Measurements from ENCODE around the gene PGC.
A peak's percentile ranks its signal among the peaks of the same experiment; 100 is the strongest.

Gene PGC

DNA sequence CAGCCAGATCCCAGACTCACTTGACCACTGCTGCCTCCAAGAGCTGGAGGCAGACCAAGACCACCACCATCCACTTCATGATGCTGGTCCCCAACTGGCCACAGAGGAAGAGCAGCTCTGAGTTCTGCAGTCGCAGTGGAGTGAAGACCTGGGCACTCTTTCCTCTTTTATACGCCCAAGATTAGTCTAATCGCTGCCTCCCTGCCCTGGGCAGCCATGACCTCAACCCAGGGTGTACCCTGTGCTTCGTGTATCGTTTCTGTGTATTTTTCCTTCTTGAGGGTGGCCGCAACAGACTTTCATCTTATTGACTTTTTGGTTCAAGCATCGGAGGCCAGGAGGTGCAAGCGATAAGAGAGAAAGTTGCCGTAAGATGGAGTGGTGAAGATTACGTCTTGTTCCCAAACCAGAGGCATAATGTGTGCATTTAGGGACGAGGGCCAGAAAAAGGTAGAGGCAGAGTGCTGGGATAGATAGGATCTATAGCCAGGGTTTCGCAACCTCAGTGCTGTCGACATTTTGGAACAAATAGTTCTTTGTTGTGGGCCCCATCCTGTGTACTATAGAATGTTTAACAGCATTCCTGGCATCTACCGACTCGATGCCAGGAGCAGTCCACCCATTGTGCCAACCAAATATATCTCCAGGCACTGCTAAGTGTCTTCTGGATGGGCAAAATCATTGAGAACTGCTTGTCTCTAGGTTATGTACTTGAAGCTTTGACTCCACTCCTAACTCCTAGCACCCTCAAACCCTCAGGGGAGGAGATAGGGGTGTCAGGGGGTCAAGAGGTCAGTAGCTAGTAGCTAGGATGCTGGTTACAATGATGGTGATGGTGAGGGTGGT, at the start of gene PGC:
TSS of gene PGC (minus strand) at position 142 of the 846 bp plus-strand sequence. CDS start at position 79, 63 bp downstream.
- no peak for DNase-seq

DNA sequence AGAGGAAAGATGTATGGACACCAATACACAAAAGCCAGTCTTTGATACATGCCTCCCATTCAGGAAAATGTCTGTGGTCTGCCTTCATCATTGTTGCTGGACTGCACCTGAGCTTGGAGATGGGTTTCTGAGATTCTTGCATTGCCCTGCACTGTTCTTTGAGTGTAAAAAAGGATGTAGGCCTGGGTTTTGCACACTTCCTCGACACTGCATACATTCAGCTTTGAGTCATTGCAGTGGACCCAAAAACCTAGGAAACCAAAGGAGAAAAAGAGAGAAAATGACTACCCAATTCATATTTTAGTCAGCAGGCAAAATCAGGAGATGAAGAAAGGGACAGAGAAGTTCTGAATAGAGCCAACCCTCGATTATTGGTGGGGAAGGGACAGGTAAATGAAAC, 49.3 kb upstream of the PGC start:
- DNase-seq = no peak

DNA sequence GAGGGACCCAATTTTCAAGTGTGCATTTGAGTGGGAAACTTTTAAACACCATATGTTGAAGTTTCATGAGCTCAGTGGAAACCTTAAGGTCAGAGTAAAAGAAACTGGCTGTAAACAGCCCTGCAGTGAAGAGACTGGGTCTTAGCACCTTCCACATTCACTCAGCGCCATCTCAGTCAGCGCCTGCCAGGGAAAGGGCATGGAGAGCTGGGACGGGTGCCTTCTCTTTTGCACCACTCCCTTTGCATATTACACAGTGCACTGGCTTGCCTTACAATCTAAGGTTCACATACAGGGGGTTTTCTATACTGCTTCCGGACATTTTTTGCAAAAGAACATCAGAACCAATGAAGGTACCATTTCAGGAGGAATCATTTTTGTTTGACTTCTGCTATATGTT, 44.8 kb upstream of the PGC start:
- DNase-seq = no peak

DNA sequence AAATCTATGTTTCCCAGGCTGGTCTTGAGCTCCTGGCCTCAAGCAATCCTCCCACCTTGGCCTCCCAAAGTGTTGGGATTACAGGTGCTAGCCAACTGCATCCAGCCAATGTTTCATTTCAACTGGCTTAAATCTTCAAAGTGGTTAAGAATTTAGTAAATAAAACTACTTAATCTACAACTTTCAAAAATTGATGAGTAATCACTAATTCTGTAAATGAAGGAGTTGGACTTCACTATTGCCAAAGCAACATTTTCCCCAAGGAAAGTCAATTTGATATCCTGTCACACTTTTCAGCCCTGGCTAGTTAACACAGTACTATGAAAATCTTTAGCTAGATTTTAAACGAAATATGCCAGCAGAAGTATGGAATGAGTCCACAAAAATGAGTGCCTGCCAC, 44.1 kb upstream of the PGC start:
- DNase-seq = no peak

DNA sequence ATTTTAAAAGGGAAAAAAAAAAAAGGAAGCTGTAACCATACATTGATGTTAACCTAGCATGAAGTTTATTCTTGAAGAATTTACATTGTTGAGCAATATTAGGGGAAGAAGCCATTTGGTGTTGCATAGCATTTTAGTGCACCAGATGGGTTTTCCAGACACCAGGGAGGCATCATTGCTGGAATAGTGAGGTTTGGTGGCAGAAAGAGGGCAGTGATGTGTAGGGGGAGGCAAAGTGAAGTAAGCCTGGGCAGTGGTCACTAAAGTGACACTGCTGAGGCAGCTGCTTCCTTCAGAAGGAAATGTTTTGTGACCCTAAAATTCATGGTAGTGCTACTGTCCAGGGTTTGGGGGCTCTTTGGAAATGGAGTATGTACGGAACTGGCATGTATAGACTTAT, 42.8 kb upstream of the PGC start:
- DNase-seq = no peak

DNA sequence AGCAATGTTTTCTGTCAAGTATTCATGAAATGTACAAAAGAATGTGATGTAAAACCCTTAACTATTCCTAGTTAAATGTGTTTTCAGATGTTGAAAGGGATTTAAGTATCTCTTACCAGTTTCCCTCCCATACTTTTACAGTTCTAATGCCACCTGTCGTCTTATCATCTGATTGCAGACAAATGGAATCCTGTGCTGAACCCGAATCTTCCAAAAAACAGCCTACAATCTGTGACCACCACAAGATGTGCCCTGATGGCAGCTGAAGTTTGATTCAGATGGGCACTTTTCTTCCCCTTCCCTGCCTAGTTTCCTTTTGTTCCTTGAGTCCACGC, 42.2 kb upstream of the PGC start:
- no peak for DNase-seq

DNA sequence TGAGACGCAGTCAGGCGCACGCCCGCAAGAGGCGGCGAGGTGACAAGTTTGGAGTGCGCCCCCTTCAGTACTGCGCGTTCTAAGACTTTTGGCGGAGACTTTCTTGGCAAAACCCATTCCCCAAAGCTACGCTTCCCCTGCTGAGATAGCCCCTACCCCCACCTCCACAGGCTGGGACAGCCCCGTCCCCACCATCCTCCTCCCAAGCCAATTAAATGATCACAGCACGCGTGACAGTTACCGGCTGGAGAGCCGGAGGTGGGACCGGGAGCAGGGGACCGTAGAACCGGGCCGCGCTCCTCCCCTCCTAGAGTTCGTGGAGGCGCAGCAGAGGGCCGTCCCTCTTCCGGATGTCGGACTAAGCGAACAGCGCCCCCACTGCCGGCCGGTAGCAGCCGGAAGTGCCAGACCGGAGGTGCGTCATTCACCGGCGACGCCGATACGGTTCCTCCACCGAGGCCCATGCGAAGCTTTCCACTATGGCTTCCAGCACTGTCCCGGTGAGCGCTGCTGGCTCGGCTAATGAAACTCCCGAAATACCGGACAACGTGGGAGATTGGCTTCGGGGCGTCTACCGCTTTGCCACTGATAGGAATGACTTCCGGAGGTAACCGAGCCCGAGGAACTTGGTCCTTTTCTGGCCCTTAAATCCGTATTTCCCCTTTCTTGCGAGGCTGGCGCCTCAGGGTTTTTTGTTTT, 40.2 kb upstream of the PGC start, which contains the start of gene TOMM6:
TSS of gene TOMM6 (plus strand) at position 476 of the 699 bp plus-strand sequence. CDS start at position 480, 4 bp downstream.
- DNase-seq = peak; percentile 75 to 88

DNA sequence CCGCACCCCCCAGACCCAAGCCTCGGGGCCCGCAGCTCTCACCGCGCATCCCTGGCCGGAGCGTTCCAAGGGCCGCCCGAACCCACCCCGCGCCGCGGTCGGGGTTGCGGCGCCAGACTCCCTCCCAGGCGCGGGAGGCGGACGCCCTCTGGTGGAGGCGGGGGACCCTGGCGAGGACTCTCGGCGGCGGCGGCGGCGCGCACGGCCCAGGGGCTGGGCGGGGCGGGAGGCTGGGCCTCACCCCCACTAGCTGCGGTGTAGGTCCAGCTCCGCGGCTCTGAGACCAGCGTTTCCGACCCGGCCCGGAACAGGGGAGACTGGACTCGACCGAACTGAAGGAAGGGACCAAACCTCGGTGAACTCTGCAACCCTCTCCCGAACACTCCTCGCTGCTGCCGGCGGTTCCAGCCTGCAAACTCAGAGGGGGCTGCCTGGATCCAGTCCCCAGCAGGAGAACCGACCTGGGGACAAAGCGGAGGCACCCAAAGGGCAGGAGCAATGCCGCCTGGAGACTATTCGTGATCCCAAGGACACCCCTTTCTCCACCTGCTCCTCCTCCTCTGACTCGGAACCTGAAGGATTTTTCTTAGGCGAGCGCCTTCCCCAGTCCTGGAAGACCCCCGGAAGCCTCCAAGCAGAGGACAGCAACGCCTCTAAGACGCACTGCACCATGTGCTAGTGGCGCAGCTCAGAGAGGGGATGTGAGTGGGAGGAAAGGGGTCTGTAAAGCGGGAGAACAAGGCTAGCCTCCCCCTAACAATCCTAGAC, 39.4 kb upstream of the PGC start:
- peak; percentile 60 to 68 for DNase-seq

DNA sequence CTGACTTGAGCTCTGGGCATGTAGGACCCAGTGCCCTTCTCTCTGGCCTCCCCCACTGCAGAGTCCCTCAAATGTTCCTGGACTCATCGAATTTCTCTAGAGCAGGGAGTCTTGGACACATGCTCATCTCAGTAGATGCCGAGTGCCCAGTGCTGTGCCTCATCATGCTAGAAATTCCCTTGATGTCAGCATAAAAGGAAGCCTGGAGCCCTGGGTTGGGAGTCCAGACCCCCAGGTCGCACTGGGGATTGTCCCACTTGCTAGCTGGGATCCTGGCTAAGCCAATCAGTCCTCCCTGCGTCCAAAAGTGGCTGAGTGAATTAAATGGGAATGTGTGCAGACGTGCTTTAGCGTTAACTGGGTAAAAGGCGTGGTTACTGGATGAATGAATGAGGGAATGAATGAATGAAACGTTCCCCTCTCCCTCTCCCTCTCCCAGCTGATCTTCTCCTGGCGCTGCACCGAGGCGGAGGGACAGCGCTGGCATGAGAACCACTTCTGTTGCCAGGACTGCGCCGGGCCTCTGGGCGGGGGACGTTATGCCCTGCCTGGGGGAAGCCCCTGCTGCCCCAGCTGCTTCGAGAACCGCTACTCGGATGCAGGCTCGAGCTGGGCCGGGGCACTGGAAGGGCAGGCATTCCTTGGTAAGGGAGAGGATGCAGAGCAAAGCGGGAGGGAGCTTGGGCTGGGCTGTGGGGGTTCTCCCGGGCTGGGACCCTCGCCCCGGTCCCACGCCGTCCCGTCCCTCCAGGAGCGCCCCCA, 38.7 kb upstream of the PGC start:
- DNase-seq = no peak

DNA sequence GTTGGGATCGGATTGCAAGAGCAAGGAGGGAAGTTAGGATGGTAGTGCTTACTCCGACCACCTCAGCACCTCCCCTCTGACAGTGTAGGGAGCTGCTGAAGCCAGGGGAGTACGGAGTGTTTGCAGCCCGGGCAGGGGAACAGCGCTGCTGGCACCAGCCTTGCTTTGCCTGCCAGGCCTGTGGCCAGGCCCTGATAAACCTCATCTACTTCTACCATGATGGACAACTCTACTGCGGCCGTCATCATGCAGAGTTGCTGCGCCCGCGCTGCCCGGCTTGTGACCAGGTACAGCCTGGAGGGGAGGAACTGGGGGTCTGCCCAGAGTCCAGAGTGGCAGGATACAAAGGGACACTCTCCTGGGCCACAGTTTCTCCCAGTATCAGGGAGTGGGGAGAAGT, 38.1 kb upstream of the PGC start:
- no peak for DNase-seq

DNA sequence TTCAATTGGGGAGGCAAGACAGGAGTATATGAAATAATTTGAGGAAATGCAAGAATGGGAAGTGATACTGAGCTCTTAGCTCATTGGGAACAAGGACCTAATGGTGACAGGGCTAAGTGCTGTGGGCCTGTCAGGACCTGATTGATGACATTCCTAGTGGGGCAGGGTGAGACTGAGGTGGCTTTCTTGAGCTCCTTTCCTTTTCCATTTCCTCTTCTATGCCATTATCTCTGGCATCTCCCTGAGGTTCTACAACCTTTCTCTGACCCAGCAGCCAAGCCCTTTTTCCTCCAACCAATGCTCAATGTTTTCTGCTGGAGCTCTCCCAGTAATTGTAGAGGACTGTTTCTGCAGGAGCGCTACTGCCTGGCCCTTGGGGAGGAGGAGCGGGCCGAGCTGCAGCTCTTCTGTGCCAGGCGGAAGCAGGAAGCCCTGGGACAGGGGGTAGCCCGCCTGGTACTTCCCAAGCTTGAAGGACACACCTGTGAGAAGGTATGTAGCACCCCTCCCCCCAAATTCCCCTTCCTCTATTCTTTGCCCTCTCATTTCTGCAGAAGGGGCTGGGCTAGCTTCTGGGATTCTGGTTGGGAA, 37.5 kb upstream of the PGC start:
- DNase-seq = no peak

DNA sequence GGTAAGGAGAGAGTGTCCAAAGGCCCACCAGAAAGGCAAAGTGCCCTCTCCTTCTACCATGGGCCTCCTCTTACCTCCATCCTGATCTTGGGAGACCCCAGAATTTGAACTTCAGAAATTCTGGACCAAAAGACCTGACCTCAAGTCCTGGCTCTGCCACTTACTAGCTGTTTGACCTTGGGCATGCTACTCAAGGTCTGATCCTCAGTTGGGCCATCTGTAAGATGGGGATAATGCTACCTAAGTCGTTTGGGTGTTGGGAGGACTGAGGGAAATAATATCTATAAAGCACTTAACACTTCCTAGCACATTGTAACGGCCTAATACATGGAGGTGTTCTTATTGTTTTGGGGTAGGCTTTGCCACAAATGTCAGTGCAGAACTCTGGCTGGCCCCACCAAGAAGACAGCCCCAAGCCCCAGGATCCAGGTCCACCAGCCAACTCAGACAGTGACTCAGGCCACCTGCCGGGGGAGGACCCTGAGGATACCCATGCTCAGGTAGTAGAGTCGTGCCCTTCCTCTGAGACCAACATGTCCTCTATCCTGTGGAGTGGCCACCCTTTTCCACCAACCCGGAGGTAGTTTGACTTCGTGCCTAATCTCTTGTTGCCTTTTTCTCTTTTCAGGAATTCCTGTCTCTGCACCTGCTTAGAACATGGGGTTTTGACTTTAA, 36.0 kb upstream of the PGC start:
- DNase-seq = no peak

DNA sequence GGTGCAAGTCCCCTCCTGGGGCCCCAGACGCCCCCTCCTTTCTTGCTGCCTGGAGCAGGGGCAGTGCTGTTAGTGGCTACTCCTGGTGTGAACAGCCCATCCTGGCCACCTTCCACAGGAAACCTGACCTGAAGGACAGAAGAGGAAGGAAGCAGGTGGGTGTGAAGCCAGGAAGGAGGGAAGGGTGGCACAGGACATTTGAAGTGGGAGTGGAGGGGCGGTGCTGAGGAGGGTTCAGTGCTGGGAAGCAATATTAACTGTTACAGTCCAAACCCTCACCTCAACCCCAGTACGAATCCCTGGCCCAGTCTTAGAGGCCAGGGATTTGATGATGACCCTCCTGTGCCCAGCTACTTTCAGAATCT, 34.2 kb upstream of the PGC start:
- no peak for DNase-seq

DNA sequence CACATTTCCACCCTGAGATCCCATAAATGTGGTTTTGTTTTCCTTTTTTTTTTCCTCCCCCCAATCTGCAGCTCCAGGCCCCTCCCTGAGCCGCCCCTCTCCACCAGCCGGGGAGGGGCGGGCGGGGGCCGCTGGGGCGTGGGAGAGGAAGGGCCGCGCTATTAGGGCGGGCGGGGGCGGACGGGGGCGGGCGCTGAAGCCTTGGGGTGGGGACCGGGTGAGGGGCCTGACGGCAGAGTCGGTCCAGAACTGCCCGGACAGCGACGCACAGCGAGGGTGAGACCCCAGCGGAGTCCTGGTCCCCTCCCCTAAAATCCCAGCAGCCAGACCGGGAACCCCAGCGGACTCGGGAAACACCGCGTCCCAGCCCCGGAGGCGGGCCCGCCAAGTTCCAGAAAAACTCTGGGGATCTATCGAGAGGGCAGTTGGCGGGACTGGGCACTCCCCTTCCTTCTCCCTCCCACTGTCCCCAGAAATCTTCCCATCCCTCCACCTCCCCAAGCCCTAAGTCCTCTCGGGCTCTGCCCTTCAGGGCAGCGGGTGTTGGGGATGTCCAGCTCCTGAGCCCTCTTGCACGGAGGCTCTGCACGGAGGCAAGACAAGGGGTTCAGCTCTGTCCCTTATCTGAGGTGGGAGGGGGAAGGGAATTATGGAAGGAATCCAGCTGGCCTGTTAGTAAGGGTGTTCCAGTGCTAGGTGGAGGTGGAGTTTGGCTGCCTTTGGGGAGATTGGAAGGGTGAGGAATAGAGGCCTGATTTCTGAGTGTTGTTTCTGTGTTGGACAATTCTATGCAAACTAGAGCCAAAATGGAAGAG, 33.6 kb upstream of the PGC start, which contains the start of gene PRICKLE4:
TSS of gene PRICKLE4 (plus strand) at position 232 of the 815 bp plus-strand sequence. CDS start 2,692 bp downstream, outside the sequence.
- DNase-seq = peak in 1 of 2 experiments; percentile 14

DNA sequence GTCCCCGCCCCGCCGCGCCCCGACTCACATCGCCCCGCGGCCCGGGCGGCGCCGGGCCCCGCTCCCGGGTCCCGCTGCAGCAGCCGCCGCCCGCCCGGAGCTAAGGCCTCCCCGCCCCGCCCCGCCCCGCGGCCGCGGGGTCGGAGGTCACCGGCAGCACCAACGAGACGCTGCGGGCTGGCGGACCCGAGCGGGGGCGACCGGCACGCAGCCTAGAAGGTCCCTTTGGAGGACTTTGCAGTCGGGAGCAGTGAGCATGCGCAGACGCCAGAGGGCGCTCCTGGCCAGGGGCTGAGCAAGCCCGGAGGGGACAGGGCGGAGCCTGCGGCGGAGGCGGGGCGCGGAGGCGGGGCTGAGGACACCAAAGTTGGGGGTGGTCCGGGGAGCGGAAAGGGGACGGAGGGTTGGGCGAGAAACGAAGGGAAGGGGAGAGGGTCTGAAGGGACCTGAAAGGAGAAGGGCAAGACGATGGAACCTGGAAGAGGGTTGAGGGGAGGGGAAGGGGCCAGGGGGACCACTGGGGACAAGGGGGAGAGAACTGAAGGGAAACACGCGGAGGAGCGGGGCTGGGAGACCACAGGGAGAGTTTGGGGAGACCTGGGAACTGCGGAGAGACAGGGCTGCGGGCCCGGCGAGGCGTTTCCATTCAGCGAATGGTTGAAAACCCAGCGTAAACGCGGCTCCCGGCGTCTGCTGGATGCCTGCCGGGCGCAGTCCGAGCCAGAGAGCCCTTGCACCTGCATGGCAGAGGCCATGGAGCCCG, 32.8 kb upstream of the PGC start, which contains the start of gene FRS3:
TSS of gene FRS3 (minus strand) at position 113 of the 763 bp plus-strand sequence. CDS start 2,913 bp downstream, outside the sequence.
- DNase-seq = peak; percentile 74 to 88

DNA sequence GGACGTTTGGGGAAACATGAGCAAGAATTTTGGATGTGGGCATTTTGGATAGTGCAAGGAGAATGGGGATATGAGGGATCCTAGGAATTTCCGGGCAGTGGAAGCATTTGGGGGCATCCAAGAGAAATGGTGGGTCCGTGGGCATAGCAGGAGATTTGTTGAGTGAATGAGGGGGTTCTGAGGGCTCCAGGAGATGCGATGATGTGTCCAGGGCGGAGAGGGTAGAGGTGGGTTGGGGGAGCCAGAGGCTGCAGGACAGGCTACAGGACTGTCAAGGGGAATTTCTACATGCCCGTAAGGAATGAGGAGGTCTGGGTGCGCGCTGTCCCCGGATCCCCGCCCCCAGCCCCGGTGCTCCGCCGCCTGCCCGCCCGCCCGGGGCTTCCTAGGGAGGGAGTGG, 32.1 kb upstream of the PGC start:
- DNase-seq = no peak

DNA sequence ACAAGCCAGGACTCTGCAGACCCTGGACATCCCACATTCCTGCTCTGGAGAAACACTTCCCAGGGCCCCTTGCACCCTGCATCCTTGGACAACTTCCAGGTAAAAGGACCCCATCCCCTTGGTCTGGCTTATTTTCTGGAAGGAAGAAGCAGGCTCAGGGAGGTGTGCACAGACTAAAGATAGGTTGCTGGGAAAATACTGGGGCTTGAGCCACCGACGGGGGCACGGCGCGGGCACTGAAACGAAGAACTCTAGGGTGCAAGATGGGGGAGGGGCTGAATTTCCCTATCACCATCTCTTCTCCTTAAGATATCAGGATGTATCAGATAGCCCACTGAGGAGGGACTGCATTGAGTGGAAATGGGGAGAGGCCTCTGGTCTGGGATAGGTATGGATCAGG, 31.7 kb upstream of the PGC start:
- no peak for DNase-seq

DNA sequence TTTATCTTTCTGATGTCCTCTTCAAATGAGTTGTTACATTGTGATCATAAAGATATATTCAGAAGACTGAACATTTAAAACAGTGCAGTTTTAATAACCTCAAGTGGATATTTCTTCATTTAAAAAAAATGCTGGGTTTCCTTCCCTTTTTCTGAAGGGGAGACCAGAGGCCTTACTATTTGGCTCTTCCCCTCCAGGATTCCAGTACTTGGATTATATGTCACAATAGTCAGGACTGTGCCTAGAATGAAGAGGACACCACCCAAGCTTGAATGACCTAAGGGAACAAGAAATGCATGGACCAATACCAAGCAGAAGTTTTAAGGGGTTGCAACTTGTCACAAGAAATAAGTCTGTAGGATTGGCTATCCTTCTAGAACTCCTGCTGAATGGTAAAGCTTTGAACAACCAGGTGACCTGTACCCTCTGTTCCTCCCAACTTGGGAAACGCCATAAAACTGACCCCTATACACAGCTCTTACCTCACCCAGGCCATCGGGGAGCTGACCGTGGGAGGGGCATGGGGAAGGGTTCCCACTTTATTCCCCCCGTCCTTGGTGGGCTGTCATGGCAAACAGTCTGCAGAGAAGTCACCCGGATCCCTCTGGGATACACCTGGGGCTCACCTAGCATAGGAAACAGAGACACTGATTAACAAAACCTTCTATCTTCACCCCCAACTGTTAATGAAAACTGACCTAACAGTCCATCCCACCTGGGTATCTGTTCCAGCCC, 30.5 kb upstream of the PGC start:
- no peak for DNase-seq

DNA sequence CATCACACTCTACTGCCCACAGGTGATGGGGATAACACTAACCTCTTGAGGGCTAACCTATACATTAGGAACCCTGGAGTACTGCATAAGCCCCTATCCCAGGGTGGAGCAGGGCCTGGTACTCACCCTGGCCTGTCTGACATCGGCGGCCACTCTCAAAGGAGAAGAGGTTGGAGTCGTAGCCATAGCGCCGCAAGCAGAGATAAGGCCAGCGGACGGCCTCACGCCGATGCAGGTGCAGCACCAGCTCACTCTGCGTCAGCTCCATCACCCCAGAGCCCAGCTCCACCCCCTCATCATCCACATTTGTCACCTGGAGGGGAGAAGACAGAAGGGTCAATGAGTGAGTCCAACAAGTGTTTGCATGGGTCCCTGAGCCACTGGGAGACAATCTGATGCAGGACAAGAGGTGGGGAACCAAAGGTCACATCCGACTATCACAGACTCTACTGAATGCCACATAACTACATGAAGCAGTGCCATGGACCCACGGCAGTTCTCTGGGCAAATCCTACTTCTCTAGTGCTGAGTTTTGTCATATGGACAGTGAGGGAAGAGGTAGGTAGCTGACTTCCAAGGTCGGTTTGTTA, 28.2 kb upstream of the PGC start:
- no peak for DNase-seq

Measured in SHP77 (cell line).